Muscle of arm (tissue), 12 donors: ENCODE measurements around the gene ADAT3. TPM values are rescaled to one million over a fixed set of nuclear protein-coding genes. Genes with fewer than 3 reads are reported as not detected.
A peak's percentile ranks its signal among the peaks of the same experiment; 100 is the strongest.

ENCODE experiments used
- DNase-seq: peaks from one replicate; pipeline ENCODE4 v3.0.0-alpha.2; 2013
- polyA plus RNA-seq, 12 donors: library from polyadenylated mRNA; unstranded; fragments of 120-200 nt; gene quantifications; one replicate each; pipeline ENCODE4 v1.2.1, GENCODE V29; 2013; ENCODE audit not compliant: insufficient read length in 12 of 12

The ADAT3 gene
- polyA plus RNA-seq, 12 donors = 0.70 to 2.9 (median 1.2) TPM; not detected in 2

GRCh38 chr19:1911995-1912394 lies 6.8 kb downstream of the ADAT3 start:
- DNase-seq = no peak

- DNase-seq = no peak
Observed at GRCh38 chr19:1912760-1913505, 7.7 kb downstream of the ADAT3 start.

GRCh38 chr19:1913781-1914577 lies 8.8 kb downstream of the ADAT3 start:
- DNase-seq = no peak

GRCh38 chr19:1914826-1915341 lies 9.7 kb downstream of the ADAT3 start:
- DNase-seq = no peak

GRCh38 chr19:1917146-1917545 lies 11.9 kb downstream of the ADAT3 start:
- DNase-seq = no peak

GRCh38 chr19:1917926-1918325 lies 12.7 kb downstream of the ADAT3 start:
- DNase-seq = no peak

GRCh38 chr19:1918975-1919374 lies 13.8 kb downstream of the ADAT3 start:
- DNase-seq = no peak

- no peak for DNase-seq
Observed at GRCh38 chr19:1920644-1921043, 15.4 kb downstream of the ADAT3 start.

- no peak for DNase-seq
Observed at GRCh38 chr19:1921326-1921725, 16.1 kb downstream of the ADAT3 start.

- DNase-seq = no peak
Observed at GRCh38 chr19:1921825-1922224, 16.6 kb downstream of the ADAT3 start.

GRCh38 chr19:1922803-1923202 lies 17.6 kb downstream of the ADAT3 start:
- no peak for DNase-seq

- DNase-seq = no peak
Observed at GRCh38 chr19:1923319-1923718, 18.1 kb downstream of the ADAT3 start.

- no peak for DNase-seq
Observed at GRCh38 chr19:1924320-1924961, 19.2 kb downstream of the ADAT3 start.

GRCh38 chr19:1925544-1925943 lies 20.3 kb downstream of the ADAT3 start:
- no peak for DNase-seq

GRCh38 chr19:1929021-1929742 lies 24.0 kb downstream of the ADAT3 start:
- peak; percentile 72 for DNase-seq

GRCh38 chr19:1931445-1931844 lies 26.2 kb downstream of the ADAT3 start:
- DNase-seq = no peak

GRCh38 chr19:1932395-1932794 lies 27.2 kb downstream of the ADAT3 start:
- DNase-seq = no peak

- DNase-seq = no peak
Observed at GRCh38 chr19:1933244-1933643, 28.0 kb downstream of the ADAT3 start.

- DNase-seq = no peak
Observed at GRCh38 chr19:1933942-1934341, 28.7 kb downstream of the ADAT3 start.

- DNase-seq = no peak
Observed at GRCh38 chr19:1935484-1936208, 30.4 kb downstream of the ADAT3 start.

- no peak for DNase-seq
Observed at GRCh38 chr19:1936430-1936829, 31.2 kb downstream of the ADAT3 start.
